DMS153 treated with DMSO at 0.1 percent for 48 hours (cell line): ENCODE results near the gene CYP8B1.

Experiments
- DNase-seq: peaks from one replicate; lab custom pipeline; 2025; ENCODE audit not compliant: unreplicated experiment; lab: John Stamatoyannopoulos, UW

Gene CYP8B1, protein sequence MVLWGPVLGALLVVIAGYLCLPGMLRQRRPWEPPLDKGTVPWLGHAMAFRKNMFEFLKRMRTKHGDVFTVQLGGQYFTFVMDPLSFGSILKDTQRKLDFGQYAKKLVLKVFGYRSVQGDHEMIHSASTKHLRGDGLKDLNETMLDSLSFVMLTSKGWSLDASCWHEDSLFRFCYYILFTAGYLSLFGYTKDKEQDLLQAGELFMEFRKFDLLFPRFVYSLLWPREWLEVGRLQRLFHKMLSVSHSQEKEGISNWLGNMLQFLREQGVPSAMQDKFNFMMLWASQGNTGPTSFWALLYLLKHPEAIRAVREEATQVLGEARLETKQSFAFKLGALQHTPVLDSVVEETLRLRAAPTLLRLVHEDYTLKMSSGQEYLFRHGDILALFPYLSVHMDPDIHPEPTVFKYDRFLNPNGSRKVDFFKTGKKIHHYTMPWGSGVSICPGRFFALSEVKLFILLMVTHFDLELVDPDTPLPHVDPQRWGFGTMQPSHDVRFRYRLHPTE

DNA sequence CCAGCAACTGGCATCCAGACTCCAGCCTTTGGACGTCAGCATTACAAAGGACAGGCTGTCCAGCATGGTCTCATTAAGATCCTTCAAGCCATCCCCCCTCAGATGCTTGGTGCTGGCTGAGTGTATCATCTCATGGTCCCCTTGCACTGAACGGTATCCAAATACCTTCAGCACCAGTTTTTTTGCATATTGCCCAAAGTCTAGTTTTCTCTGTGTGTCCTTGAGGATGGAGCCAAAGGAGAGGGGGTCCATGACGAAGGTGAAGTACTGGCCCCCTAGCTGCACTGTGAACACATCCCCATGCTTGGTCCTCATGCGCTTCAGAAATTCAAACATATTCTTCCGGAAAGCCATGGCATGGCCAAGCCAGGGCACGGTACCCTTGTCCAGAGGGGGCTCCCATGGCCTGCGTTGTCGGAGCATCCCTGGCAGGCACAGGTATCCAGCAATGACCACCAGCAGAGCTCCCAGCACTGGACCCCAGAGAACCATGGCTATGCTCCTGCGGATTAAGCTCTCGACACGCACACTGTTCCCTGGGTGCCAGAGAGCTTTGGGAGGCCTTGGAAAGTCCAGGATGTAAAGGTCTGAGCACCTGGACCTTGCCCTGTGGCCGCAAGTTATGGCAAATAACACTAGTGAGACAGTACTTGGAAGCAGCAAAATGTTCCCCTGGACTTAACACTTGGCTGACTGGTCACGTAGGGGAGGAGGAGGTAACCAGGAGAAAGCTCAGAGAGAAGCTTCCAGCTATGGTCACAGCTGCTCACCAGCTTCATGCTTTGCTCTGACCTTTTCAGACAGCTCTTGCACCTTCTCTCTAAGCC, at the start of gene CYP8B1:
TSS of gene CYP8B1 (minus strand) at position 555 of the 827 bp plus-strand sequence. CDS start at position 492, 63 bp downstream.
- no peak for DNase-seq

DNA sequence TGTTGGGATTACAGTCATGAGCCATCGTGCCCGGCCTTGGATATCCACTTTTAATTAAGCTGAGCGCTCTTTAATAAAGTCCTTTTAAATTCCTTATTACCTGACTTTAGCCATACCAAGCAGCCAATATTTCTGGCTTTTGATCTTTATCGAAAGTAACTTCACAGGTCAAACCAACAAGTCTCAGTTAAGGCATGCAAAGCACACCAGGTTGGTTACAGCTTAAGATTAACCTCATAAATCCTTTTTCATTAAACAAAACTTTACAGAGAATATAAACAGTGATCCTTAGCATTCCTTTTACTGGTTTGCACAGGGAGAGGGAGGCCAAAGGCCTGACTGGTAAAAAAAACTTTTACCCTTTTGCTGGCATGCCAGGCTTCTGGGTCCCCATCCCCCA, 47.9 kb upstream of the CYP8B1 start:
- DNase-seq: no peak

DNA sequence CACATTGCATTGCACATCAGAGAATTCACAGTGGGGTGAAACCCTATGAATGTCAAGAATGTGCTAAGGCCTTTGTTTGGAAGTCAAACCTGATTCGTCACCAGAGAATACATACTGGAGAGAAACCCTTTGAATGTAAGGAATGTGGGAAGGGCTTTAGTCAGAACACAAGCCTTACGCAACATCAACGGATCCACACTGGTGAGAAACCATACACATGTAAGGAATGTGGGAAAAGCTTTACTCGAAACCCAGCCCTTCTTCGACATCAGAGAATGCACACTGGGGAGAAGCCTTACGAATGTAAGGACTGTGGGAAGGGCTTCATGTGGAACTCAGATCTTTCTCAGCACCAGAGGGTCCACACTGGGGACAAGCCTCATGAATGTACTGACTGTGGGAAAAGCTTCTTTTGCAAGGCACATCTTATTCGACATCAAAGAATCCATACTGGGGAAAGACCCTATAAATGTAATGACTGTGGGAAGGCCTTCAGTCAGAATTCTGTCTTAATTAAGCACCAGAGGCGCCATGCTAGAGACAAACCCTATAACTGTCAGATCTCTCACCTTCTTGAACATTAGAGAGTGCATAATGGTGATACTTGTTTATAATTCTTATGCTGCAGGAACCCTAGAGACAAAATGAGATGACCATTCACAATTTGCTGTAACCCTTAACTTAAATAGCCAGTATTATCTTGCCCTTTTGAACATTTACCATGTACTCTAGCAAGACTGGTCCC, 39.3 kb upstream of the CYP8B1 start:
- no peak for DNase-seq

DNA sequence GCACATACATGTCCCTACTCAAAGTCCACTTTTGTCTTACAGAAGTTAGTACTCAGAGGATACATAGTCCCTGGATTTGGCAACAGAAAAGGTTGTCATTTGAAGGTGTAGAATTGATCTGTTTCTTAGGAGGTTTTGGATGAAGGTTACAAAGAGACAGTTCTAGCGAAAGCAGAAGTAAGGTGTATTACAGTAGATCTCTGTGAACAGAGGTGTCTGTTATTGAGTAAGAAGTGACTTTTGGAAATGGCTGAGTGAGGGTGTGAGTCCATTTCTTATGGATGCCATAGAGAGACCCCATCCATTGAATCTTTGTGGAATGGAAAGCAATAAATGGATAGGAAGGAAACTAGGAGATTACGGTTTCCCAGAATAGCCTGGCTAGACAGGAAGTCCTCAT, 35.9 kb upstream of the CYP8B1 start:
- no peak for DNase-seq

DNA sequence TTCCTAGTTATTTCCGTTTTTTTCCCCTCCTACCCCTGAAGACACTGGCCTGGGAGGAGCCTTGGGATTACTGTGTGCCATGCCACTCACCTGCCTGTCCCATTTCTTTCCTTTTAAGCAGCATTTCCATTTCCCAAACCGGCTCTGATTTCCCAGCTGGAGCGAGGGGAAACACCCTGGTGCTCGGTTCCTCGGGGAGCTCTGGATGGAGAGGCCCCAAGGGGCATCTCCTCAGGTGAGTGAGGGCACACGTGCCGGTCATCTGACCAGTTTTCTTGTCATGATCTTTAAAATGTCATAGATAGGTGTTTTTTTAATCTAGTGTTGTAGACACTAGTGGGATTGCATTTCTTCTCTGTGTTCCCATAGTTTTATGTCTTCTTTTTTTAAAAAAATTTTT, 33.0 kb upstream of the CYP8B1 start:
- DNase-seq: no peak

DNA sequence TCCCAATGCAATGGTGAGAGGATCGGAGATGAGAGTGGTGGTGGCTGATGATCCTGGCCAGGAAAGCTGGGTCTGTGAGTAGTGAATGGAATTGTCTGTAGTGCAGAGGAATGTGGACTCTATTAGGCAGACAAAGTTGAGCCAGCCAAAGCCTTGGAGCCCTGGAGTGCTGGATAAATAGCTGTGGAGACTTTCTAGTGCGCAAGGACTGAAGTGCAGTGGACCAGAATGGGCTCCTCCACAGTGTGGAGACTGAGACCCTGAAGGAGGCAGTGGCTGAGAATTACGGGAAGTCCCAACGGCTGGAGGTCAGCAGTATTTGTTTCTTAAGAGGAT, 31.1 kb upstream of the CYP8B1 start:
- DNase-seq: no peak

DNA sequence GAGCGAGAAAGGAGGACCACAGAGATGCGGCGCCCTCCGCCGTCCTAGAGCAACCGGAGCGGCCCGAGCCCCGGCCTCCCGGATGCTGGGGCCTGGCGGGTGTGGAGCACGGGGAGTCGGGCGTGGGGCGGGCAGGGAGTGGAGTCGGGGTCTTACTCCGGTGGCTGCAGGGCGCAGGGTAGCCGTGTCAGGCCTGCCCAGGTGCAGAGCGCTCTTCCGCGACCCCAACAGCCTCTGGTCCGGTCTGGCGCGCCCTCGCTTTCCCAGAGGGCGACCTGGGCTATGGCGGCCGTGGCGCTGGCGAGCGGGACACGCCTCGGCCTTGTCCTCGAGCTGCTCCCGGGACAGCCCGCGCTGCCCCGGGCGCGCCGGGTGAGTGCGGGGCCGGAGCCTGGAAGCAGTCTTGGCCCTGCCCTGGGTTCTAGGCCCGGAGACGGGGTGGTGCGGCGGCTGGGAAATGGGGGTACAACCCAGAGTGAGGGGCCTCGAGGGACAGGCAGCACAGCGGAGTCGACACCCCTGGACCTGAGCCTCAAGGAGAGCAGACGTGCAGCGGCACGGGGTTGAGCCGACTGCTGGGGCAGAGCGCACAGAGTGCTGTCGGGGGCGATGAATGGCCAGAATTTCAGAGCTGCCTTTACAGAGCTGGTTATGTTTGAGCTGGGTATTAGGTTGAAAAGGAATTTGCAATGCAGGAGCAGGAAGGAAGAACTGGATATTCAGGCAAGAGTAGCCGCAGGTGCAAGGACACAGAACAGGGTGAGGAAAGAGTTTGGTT, 30.6 kb upstream of the CYP8B1 start, which contains the start of gene ZNF662:
TSS of gene ZNF662 (plus strand) at position 73 of the 778 bp plus-strand sequence. CDS start 1,973 bp downstream, outside the sequence.
- DNase-seq: no peak

DNA sequence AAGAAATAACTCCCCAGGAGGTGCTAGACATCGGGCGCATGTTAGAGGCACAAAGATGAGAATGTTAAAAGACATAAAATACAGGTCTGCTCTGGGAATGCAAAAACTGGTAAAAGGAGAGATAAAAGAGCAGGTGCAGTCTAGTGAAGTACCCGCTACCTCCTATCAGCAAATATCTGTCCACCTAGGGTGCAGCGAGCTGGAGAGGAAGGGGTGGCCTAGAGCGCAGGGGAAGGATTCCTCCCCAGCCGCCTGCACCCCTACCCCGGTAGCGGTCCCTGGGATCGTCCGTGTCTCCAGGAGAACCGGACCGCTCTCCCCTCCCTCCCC, 30.0 kb upstream of the CYP8B1 start:
- DNase-seq: no peak

DNA sequence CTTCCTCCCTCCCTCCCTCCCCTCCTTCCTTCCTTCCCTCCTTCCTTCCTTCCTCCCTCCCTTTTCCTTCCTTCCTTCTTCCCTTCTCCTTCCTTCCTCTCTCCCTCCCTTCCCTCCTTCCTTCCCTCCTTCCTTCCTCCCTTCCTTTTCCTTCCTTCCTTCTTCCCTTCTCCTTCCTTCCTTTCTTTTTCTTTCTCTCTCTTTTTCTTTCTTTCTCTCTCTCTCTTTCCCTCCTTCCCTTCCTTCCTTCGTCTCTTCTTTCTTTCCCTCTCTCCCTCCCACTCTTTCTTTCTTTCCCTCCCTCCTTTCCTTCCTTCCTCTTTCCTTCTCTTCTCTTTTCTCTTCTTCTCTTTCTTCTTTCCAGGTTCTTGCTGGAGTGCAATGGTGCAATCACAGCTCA, 28.4 kb upstream of the CYP8B1 start:
- no peak for DNase-seq

DNA sequence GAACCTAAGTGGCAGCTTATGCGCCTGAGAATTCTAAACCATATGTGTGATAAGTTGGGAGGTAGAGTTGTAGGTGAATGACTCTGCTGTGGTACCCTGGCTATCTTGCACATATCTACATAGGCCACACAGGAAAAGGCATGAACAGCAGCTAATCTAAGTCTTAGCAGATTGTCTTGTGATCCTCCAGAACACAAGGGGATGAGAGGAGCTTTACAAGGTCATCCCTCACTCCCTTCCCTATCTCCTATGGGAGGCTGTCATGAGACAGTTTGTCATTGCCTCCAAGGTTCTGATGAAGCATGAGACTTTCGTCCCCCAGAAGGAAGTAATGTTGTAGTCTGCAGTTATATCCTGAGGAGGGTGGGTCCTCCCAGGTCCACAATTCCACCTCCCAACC, 26.6 kb upstream of the CYP8B1 start:
- no peak for DNase-seq

DNA sequence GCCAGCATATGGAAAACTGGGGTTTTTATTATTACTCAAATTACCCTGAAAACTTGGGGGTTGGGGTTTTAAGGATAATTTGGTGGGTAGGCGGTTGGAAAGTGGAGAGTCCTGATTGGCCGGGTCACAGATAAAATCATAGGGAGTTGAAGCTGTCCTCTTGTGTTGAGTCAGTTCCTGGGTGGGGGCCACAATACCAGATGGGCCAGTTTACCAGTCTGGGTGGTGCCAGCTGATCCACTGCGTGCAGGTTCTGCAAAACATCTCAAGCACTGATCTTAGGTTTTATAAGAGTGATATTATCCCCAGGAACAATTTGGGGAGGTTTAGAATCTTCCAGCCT, 25.4 kb upstream of the CYP8B1 start:
- DNase-seq: no peak

DNA sequence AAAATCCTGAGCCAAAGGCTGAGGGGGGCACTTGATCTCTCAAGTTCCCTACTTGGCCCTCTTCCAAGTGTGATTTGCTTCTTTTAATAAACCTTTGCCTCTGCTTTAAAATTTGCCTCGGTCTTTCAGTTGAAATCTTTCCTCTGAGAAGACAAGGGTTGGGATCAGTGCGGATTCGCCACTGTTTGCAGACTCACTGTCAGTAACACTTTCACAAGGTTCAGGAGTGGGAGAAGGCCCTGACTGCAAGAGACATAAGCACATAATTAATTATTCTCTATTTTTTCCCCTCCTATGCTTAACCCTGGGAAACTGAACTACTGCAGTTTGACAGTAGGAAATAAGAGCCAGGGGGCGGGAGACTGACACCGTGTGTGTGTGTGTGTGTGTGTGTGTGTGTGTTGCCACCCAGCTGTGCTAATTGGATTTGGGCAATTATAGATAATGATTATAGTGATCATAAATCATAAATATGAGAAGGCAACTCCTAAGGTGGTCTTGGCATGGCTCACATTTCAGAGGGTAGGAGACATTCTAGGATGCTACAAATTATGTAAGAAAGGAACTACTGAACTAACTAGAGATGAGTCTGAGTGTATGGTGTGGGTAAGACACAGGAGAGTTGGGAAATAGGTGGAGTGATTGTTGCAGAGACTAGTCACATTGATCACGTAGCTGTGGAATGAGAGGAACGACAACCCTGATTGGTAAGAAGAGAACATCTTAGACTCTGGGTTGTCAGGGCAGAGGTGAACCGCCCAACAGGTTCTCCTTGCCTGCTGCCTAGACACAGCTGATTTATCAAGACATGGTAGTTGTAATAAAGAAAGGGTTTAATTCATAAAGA, 24.8 kb upstream of the CYP8B1 start:
- no peak for DNase-seq

DNA sequence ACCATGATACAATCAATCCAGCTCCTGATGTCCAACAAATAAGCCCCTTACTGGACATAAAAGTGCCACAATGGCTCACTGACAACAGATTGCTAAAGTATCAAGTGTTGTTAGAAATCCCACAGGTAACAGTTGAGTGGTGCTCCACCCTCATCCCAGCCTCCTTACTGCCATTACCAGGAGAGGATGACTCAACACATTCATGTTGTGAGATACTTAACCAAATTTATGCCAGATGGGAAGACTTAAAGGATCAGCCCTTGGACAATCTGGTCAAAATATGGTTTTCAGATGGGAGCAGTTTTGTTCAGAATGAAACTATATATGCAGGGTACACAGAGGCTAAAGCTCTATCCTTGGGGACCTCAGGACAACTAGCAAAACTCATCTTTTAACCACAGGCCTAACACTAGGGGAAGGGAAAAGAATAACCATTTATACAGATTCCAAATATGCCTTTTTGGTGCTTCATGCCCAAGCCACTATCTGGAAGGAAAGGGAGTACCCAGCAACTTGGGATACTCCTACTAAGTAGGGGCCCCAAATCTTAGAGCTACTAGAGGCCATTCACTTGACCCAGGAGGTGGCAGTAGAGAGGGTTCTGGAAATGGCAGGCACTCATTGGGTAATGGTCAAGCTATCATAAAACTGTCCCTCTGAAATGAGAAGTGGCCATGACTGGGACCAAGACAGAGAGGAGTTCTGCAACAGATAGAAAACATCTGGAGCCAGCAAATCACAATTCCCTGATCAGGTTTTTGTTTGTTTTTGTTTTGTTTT, 23.4 kb upstream of the CYP8B1 start:
- DNase-seq: no peak

DNA sequence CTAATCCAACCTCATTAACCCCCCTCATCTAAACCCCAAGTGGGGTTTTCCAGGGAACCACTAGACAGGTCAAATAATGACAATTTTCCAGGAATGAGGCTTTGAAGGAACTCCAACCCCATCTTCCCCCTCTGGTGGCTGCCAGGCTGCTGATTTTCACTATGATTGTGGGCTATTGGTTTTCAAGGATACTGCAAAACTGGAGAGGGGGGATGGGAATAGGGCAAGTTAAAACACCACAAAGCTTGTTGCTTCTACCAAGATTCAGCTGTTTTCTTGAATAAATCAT, 19.8 kb upstream of the CYP8B1 start:
- DNase-seq: no peak

DNA sequence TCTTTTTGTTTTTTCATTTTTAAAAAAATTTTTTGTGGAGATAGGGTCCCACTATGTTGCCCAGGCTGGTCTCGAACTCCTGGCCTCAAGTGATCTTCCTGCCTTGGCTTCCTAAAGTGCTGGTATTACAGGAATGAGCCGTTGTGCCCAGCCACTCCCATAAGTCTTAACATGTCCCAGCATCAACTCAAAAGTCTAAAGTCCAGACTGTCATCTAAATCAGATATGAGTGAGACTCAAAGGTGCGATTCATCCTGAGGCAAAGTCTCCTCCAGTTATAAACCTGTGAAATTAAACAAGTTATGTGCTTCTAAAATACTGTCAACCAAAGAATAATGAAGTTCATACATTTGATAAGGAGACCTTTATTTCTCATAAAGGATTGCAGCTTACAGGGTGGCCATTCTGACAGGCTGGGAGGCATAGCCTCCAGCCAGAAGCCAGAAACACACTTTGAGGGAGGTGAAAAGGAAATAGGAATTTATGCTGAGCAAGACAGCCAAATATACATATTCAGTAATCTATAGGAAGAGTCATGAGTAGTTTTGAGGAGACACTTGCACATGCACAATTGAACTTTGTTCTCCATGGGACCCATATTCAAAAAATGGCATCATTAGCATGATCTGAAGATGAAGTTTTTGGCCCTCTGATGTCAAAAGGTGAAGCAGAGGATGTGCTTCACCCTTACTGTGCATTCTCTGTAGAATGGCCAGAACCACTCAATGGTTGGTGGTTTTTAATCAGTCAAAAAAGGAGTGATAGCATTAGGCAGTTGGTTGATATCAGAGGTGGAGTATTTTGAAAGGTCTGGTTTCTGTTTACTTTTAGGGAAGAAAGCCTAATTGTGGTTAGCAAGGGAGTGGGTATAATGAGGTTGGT, 19.3 kb upstream of the CYP8B1 start:
- DNase-seq: no peak

DNA sequence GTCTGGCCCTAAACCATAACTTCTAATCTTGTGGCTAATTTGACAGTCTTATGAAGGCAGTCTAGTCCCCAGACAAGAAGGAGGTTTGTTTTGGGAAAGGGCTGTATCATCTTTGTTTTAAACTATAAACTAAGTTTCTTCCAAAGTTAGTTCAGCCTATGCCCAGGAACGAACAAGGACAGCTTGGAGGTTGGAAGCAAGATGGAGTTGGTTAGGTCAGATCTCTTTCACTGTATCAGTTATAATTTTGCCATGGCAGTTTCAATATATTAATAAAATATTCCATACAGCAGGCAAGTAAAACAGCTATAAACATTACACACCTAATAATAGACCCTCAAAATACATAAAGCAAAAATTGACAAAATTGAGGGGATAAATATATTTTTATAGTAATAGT, 17.1 kb upstream of the CYP8B1 start:
- DNase-seq: no peak

DNA sequence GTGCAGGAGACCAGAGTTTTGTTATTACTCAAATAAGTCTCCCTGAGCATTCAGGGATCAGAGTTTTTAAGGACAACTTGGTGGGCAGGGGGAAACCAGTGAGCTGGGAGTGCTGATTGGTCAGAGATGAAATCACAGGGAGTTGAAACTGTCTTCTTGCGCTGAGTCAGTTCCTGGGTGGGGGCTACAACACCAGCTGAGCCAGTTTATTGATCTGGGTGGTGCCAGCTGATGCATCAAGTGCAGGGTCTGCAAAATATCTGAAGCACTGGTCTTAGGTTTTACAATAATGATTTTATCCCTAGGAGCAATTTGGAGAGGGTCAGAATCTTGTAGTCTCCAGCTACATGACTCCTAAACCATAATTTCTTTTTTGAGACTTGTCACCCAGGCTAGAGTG, 16.5 kb upstream of the CYP8B1 start:
- no peak for DNase-seq

DNA sequence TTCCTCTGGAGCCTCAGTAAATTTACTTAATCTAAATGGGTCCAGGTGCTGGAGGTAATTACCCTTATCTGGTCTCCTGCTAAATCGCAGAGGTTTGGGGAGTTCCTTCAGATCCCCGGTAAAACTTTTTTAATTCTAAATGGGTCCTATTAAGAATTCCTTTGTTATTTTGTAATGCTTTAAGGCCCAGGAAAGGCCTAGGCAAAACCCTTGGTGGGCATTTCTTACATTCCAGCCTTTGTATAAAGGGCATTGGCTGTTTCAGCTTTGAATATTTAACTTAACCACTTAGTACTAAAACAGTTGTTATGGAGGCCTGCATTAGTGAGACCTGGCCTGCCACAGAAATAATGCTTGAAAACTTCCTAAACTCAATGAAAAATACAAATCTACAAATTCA, 15.4 kb upstream of the CYP8B1 start:
- no peak for DNase-seq

DNA sequence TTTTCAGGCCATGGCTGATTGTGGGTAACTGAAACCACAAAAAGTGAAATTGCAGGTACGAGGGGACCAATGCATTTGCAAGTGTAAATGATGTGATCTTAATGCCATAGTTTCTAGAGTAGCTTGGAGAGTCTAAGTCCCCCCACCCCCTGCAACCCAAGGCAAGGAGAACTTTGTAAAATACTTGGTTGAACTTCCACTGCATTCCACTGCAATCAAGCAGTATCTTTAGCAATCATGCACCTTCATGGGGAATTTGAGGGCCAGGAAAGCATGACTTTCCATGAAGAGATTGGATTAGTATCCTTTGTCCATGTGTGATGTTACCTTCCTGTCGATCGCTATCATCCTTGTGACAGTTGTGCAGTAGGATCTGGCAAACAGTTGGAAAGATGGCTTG, 11.4 kb upstream of the CYP8B1 start:
- no peak for DNase-seq
